Measurements from ENCODE around the gene STARD3. TPM values are rescaled to one million over a fixed set of nuclear protein-coding genes. Genes with fewer than 3 reads are reported as not detected.
A peak's percentile ranks its signal among the peaks of the same experiment; 100 is the strongest.

Gene STARD3
- total RNA-seq, 6 experiments from 2014 or later = 24.3 to 49.8 (median 28.0) TPM

DNA sequence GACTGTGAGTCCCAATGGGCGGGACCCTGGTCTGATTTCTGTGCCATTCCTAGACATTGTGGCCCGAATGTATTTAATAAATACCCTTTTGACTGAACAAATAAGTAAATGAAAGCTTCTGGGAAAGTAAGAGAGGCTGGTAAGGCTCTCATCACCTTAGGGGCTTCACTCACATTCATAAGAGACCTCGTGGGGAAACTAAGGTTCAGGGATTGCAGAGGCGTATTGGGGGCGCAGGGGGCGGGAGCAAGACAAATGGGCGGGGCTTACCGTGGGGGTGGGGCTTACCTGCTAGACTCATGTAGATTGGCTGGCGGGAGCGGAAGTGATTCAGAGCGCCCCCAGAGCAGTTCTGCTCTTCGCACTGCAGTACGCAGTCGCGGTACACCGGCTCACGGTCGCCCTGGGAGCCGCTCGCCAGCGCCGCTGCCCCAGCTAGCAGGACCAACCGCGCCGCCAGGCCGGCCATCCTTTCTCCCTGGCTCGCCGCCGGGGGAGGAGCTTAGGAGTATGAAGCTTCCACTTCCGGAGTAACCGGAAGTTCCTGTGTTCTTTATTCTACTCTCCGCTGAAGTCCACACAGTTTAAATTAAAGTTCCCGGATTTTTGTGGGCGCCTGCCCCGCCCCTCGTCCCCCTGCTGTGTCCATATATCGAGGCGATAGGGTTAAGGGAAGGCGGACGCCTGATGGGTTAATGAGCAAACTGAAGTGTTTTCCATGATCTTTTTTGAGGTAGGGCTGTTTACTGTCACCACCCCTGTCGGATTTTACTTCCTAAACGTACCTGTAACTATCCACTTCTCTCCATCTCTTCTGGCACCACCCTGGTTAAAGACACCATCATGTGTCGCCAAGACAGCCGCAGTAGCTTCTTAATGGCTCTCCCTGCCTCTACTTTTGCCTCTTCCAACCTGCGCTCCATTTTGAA, 50.9 kb downstream of the STARD3 start, which contains the start of gene PGAP3:
Gene PGAP3 (minus strand): TSS at position 512 of the 929 bp plus-strand sequence. CDS start 43 bp downstream, at position 469.
- peaks cover 0 to 16% (median 0%) of the 10 kb centered on the region in 4 donors for H3K4me1 ChIP-seq
- H3K36me3 ChIP-seq = no peaks in the 10 kb centered on the region
- no peaks in the 10 kb centered on the region for H3K27me3 ChIP-seq
- peak; percentile 59 for TF ChIP-seq POLR2A (IDR thresholded peaks at IDR 0.05)
- TF ChIP-seq, protein P1, sequence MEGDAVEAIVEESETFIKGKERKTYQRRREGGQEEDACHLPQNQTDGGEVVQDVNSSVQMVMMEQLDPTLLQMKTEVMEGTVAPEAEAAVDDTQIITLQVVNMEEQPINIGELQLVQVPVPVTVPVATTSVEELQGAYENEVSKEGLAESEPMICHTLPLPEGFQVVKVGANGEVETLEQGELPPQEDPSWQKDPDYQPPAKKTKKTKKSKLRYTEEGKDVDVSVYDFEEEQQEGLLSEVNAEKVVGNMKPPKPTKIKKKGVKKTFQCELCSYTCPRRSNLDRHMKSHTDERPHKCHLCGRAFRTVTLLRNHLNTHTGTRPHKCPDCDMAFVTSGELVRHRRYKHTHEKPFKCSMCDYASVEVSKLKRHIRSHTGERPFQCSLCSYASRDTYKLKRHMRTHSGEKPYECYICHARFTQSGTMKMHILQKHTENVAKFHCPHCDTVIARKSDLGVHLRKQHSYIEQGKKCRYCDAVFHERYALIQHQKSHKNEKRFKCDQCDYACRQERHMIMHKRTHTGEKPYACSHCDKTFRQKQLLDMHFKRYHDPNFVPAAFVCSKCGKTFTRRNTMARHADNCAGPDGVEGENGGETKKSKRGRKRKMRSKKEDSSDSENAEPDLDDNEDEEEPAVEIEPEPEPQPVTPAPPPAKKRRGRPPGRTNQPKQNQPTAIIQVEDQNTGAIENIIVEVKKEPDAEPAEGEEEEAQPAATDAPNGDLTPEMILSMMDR (IDR thresholded peaks at IDR 0.05) = peak in 1 of 4 donors; percentile 5
- peak within 1 kb of the TSS; percentile 69 to 83 (median 72) for H3K4me3 ChIP-seq
- WGBS (ENCODE audit: insufficient coverage, low coverage, low lambda C conversion rate, missing lambda C conversion rate) = 4% methylated on average over 19 of the region's 45 CpGs
- peak; percentile 90 to 91 (median 90) for DNase-seq
- peak within 1 kb of the TSS; percentile 88 to 90 (median 89) for H3K27ac ChIP-seq
- H3K9me3 ChIP-seq = no peaks in the 10 kb centered on the region
- intact Hi-C loops (cut with DNase I) = no loop called here
- peak; percentile 94 to 95 (median 94) for ATAC-seq

DNA sequence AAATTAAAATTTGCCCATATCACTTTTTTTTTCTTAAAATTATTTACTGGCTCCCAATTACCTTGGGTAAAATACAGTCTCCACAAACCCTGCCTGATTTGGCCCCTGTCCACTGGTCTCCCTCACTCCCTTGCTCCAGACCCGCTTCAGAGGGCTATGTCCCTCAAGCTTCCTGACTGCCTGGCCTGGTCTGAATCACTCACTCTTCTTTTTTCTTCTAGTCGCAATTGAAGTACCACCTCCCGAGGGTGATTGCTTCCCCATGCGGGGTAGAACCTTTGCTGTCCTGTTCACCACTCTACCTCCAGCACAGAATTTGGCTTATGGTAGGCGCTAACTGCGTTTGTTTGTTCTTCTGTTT, 51.5 kb downstream of the STARD3 start:
- no peaks in the 10 kb centered on the region for H3K9me3 ChIP-seq
- ATAC-seq (peak in 1 of 4 donors; percentile 4), DNase-seq (peak in 1 of 3 donors; percentile 37)
- no peaks in the 10 kb centered on the region for H3K36me3 ChIP-seq
- peaks cover 0 to 16% (median 0%) of the 10 kb centered on the region in 4 donors for H3K4me1 ChIP-seq
- H3K4me3 ChIP-seq = peak overlapping the region; percentile 69 to 83 (median 72)
- intact Hi-C loops (cut with DNase I) = no loop called here
- H3K27ac ChIP-seq = peak overlapping the region; percentile 88 to 90 (median 89)
- 7% methylated on average over 6 of the region's 6 CpGs for WGBS (ENCODE audit: insufficient coverage, low coverage, low lambda C conversion rate, missing lambda C conversion rate)
- no peaks in the 10 kb centered on the region for H3K27me3 ChIP-seq
- TF ChIP-seq, protein P1 (IDR thresholded peaks at IDR 0.05) = no peak
- no peak for TF ChIP-seq POLR2A (IDR thresholded peaks at IDR 0.05)

DNA sequence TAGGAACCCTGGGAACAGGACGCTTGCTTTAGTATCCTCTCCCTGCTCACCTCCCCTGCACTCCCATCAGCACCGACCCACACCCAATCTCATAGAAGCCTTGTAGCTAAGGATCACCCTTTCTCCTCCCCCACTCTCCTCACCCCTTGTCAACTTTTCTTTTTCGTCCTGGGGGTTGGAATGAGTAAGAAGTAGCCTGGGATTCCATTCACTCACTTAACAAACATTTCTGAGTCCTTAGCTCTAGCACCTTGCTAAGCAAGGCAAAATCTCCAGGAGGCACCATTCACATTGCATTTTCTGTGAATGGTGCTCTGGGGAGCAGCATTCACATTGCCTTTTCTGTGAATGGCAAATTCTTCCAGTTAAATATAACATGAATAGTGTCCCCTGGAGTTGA, 52.0 kb downstream of the STARD3 start:
- WGBS (ENCODE audit: insufficient coverage, low coverage, low lambda C conversion rate, missing lambda C conversion rate) = 39% methylated on average over 3 of the region's 3 CpGs
- intact Hi-C loops (cut with DNase I) = no loop called here
- Histone ChIP-seq H3K36me3 (no peaks in the 10 kb centered on the region), H3K27ac (no peak overlapping the region), H3K4me1 (peaks cover 0 to 16% (median 0%) of the 10 kb centered on the region in 4 donors), H3K9me3 (no peaks in the 10 kb centered on the region), H3K4me3 (peak overlapping the region in 1 of 3 donors; percentile 72), H3K27me3 (no peaks in the 10 kb centered on the region)
- DNase-seq = peak in 1 of 3 donors; percentile 36
- TF ChIP-seq, protein P1 (IDR thresholded peaks at IDR 0.05) = no peak
- no peak for ATAC-seq

DNA sequence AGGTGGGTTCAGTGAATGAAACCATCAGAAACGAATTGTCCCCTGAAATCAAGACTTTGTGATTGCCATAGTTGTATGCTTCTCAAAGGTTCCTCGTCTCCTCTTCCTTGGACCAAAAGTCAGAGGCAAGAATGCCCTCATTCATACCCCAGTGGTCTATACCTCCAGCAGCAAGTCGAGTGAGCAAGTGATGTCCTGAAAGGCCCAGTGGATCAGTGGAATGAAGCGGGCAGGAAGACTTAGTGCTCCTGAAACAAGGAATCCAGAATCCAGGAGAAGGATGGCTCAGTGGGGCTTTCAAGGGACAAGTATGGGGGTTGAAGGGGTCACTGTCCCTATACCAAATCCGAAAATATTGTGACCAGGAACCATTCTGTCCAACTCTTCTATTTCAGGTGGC, 57.6 kb downstream of the STARD3 start:
- Histone ChIP-seq H3K27me3 (no peaks in the 10 kb centered on the region), H3K27ac (peak overlapping the region in 2 of 3 donors; percentile 66 to 80), H3K4me1 (peaks cover 0 to 19% (median 9%) of the 10 kb centered on the region in 4 donors), H3K36me3 (no peaks in the 10 kb centered on the region), H3K4me3 (no peak overlapping the region), H3K9me3 (no peaks in the 10 kb centered on the region)
- 82% methylated on average over 5 of the region's 5 CpGs for WGBS (ENCODE audit: insufficient coverage, low coverage, low lambda C conversion rate, missing lambda C conversion rate)
- DNase-seq (no peak), ATAC-seq (no peak)
- intact Hi-C loops (cut with DNase I) = no loop called here
- TF ChIP-seq, protein P1 (IDR thresholded peaks at IDR 0.05) = no peak
- no peak for TF ChIP-seq POLR2A (IDR thresholded peaks at IDR 0.05)

All from right lobe of liver (tissue), 6 donors.